Measurements from ENCODE around the gene MSRB1. TPM values are rescaled to one million over a fixed set of nuclear protein-coding genes. Genes with fewer than 3 reads are reported as not detected.

Gene MSRB1
- total and polyA plus RNA-seq, 2 of the 13 experiments (the other 11 are each of a cell fraction or from before 2014, with no cell fraction given): 32.1 to 75.4 TPM

DNA sequence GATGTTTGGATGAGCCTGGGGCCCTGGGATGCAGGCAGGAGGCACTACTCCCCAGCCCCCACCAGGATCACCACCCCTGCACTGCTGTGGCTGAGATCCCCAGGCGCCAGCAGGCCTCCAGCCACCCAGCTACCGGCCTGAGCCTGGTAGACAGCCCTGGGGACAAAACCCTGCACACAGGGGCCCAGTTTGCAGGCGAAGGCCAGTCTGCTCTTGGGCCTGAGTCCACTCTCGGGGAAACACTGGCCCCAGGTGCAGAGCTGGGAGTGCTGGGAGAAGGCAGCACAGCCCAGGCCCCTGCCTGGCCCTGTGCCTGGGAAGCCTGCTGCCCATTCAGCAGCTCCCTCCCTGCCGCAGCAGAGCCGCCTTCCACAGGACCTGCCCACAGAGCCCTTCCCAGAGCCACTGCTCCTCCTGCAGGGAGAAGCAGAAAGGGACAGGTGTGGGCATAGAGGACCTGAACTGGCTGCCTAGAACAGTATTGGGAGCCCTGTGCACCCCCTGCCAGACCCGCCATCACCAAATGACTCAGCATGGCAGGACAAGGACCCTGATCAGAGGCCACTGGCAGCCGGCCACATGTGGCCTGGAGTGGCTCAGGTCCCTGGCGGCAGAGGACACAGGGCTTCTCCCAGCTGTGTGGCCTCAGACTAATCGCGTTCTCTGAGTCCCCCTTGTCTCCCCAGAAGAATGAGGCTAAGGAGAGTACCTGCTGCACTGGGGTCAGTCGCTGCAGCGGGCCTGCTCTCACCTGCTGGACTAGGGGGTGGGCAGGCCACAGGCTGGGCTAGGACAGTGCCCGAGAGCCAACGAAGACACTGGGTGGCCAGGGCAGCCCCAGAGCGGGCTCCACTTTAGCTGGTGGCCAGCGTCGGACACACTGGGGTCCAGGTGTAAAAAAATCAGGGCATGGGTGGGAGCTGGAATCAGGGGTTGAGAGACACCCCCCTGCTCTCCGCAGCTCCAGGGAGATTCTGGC is 10.7 kb downstream of the MSRB1 start (continued):
- TF ChIP-seq PBX3 (CRISPR knock-in tag; IDR thresholded peaks at IDR 0.05; ENCODE audit: borderline replicate concordance) (no peak), KMT2A (CRISPR knock-in tag; IDR thresholded peaks at IDR 0.05) (no peak), NFATC3 (CRISPR knock-in tag; IDR thresholded peaks at IDR 0.05) (no peak), DPF2 (CRISPR knock-in tag; IDR thresholded peaks at IDR 0.05; ENCODE audit: borderline replicate concordance, low read depth) (no peak), FOXJ3 (CRISPR knock-in tag; IDR thresholded peaks at IDR 0.05; ENCODE audit: borderline replicate concordance) (no peak), CHD4 (IDR thresholded peaks at IDR 0.05; ENCODE audit: borderline replicate concordance, low read length) (no peak), MEIS2 (CRISPR knock-in tag; IDR thresholded peaks at IDR 0.05) (no peak), ZNF772 (CRISPR knock-in tag; IDR thresholded peaks at IDR 0.05) (peak; percentile 60; the same call in 1 of the 2 replicates), KLF16 (CRISPR knock-in tag; IDR thresholded peaks at IDR 0.05) (no peak), FOXA3 (CRISPR knock-in tag; IDR thresholded peaks at IDR 0.05) (no peak), HIVEP1 (CRISPR knock-in tag; IDR thresholded peaks at IDR 0.05) (no peak), ZBTB8A (CRISPR knock-in tag; IDR thresholded peaks at IDR 0.05; ENCODE audit: borderline replicate concordance, low read depth) (no peak), CREB1 (IDR thresholded peaks at IDR 0.05) (no peak), CREB1 (CRISPR knock-in tag; IDR thresholded peaks at IDR 0.05) (no peak), ZSCAN31 (CRISPR knock-in tag; IDR thresholded peaks at IDR 0.05; ENCODE audit: low read depth) (no peak), ZNF468 (CRISPR knock-in tag; IDR thresholded peaks at IDR 0.05) (no peak), MED13 (CRISPR knock-in tag; IDR thresholded peaks at IDR 0.05) (no peak), ZNF256 (CRISPR knock-in tag; conservative IDR thresholded peaks at IDR 0.05) (no peak), PRMT3 (CRISPR knock-in tag; IDR thresholded peaks at IDR 0.05; ENCODE audit: borderline replicate concordance, low read depth) (no peak)
- TF ChIP-seq, protein P1, sequence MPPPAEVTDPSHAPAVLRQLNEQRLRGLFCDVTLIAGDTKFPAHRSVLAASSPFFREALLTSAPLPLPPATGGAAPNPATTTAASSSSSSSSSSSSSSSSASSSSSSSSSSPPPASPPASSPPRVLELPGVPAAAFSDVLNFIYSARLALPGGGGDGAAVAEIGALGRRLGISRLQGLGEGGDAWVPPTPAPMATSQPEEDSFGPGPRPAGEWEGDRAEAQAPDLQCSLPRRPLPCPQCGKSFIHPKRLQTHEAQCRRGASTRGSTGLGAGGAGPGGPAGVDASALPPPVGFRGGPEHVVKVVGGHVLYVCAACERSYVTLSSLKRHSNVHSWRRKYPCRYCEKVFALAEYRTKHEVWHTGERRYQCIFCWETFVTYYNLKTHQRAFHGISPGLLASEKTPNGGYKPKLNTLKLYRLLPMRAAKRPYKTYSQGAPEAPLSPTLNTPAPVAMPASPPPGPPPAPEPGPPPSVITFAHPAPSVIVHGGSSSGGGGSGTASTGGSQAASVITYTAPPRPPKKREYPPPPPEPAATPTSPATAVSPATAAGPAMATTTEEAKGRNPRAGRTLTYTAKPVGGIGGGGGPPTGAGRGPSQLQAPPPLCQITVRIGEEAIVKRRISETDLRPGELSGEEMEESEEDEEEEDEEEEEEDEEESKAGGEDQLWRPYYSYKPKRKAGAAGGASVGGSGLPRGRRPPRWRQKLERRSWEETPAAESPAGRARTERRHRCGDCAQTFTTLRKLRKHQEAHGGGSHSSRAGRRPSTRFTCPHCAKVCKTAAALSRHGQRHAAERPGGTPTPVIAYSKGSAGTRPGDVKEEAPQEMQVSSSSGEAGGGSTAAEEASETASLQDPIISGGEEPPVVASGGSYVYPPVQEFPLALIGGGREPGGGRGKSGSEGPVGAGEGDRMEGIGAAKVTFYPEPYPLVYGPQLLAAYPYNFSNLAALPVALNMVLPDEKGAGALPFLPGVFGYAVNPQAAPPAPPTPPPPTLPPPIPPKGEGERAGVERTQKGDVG (CRISPR knock-in tag; IDR thresholded peaks at IDR 0.05; ENCODE audit: borderline replicate concordance): 0 out of 2 replicates have a peak, but pooled peaks have one; percentile 37
- TF ChIP-seq, protein P2, sequence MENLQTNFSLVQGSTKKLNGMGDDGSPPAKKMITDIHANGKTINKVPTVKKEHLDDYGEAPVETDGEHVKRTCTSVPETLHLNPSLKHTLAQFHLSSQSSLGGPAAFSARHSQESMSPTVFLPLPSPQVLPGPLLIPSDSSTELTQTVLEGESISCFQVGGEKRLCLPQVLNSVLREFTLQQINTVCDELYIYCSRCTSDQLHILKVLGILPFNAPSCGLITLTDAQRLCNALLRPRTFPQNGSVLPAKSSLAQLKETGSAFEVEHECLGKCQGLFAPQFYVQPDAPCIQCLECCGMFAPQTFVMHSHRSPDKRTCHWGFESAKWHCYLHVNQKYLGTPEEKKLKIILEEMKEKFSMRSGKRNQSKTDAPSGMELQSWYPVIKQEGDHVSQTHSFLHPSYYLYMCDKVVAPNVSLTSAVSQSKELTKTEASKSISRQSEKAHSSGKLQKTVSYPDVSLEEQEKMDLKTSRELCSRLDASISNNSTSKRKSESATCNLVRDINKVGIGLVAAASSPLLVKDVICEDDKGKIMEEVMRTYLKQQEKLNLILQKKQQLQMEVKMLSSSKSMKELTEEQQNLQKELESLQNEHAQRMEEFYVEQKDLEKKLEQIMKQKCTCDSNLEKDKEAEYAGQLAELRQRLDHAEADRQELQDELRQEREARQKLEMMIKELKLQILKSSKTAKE (CRISPR knock-in tag; IDR thresholded peaks at IDR 0.05; ENCODE audit: borderline replicate concordance): no peak

Data from HepG2 (cell line).